CD14-positive monocyte (primary cell): ENCODE measurements around the gene RPL27A. TPM values are rescaled to one million over a fixed set of nuclear protein-coding genes. Genes with fewer than 3 reads are reported as not detected.
A peak's percentile ranks its signal among the peaks of the same experiment; 100 is the strongest.

ENCODE experiments used
- DNase-seq, 3 donors: peaks; one replicate each; pipeline ENCODE4 v3.0.0-alpha.2; 2011 to 2022
- H2AFZ ChIP-seq: 2 replicates; pipeline ENCODE4 v1.6.0; 2012; ENCODE audit warnings: mild to moderate bottlenecking, low read depth, low read length, inconsistent platforms; ENCODE audit not compliant: insufficient read depth, poor library complexity, severe bottlenecking
- H3K27ac ChIP-seq, 2 donors: 1 replicate in 1 of 2; 2 replicates in 1 of 2; pipeline ENCODE4 v1.5.1; 2012 to 2013; ENCODE audit warnings: low read length in 2 of 2, control low read depth in 1 of 2, inconsistent platforms in 1 of 2, low read depth in 1 of 2, mild to moderate bottlenecking in 1 of 2
- H3K27me3 ChIP-seq, 2 donors: one replicate each; pipeline versions ENCODE4 v1.6.0 to v1.6.1; 2011 to 2013; ENCODE audit warnings: low read length in 2 of 2; ENCODE audit not compliant: control insufficient read depth in 2 of 2, insufficient read depth in 2 of 2
- H3K36me3 ChIP-seq, 2 donors: replicated peaks in 1 of 2; 1 replicate in 1 of 2; 2 replicates in 1 of 2; pipeline versions ENCODE4 v1.5.1 to v1.6.1; 2012 to 2013; ENCODE audit warnings: low read length in 2 of 2, control low read depth in 1 of 2, inconsistent platforms in 1 of 2, mild to moderate bottlenecking in 1 of 2; ENCODE audit not compliant: insufficient read depth in 2 of 2, control insufficient read depth in 1 of 2
- H3K4me1 ChIP-seq, 2 donors: 1 replicate in 1 of 2; 2 replicates in 1 of 2; pipeline versions ENCODE4 v1.5.1 to v1.6.1; 2012 to 2013; ENCODE audit warnings: low read length in 2 of 2, control low read depth in 1 of 2, inconsistent platforms in 1 of 2, mild to moderate bottlenecking in 1 of 2, moderate library complexity in 1 of 2; ENCODE audit not compliant: insufficient read depth in 2 of 2, control insufficient read depth in 1 of 2
- H3K4me2 ChIP-seq: replicated peaks from 2 replicates; pipeline ENCODE3; 2012; ENCODE audit warnings: low read length, moderate library complexity, mild to moderate bottlenecking; ENCODE audit not compliant: poor library complexity, severe bottlenecking; ENCODE audit errors: extremely low read depth
- H3K4me3 ChIP-seq, 3 experiments: fragments of 200-600 bp in 1 of 3; sonication (generic) in 1 of 3; replicated peaks in 1 of 3; 1 replicate in 2 of 3; 2 replicates in 1 of 3; pipeline ENCODE4 v1.5.1; 2011 to 2013; ENCODE audit warnings: low read length in 3 of 3, mild to moderate bottlenecking in 3 of 3, control low read depth in 2 of 3, low read depth in 2 of 3, inconsistent platforms in 1 of 3, moderate library complexity in 1 of 3
- H3K79me2 ChIP-seq: 2 replicates; pipeline ENCODE4 v1.6.0; 2012; ENCODE audit warnings: mild to moderate bottlenecking, control low read depth, inconsistent platforms, low read length, moderate library complexity; ENCODE audit not compliant: insufficient read depth
- H3K9ac ChIP-seq: 2 replicates; pipeline ENCODE4 v1.6.0; 2017; ENCODE audit warnings: low read length, mild to moderate bottlenecking; ENCODE audit not compliant: insufficient read depth, poor library complexity, severe bottlenecking
- H3K9me3 ChIP-seq, 2 donors: replicated peaks in 1 of 2; 1 replicate in 1 of 2; 2 replicates in 1 of 2; pipeline versions ENCODE4 v1.5.1 to v1.6.1; 2012 to 2013; ENCODE audit warnings: low read length in 2 of 2, control low read depth in 1 of 2; ENCODE audit not compliant: control insufficient read depth in 1 of 2, insufficient read depth in 1 of 2
- H4K20me1 ChIP-seq: 2 replicates; pipeline ENCODE4 v1.6.0; 2012; ENCODE audit warnings: mild to moderate bottlenecking, low read length, control low read depth, moderate library complexity; ENCODE audit not compliant: insufficient read depth
- H3K27ac Mint-ChIP-seq, 7 donors: one replicate each; pipeline ENCODE4 v1.8.0; 2020; ENCODE audit warnings: mild to moderate bottlenecking in 7 of 7, mixed read lengths in 7 of 7, moderate library complexity in 6 of 7, inconsistent platforms in 2 of 7
- H3K27me3 Mint-ChIP-seq, 3 donors: one replicate each; pipeline ENCODE4 v1.8.0; 2021 to 2022; ENCODE audit warnings: low read depth in 3 of 3, mild to moderate bottlenecking in 3 of 3, mixed read lengths in 3 of 3, moderate library complexity in 3 of 3, inconsistent platforms in 1 of 3
- H3K36me3 Mint-ChIP-seq, 2 donors: one replicate each; pipeline ENCODE4 v1.8.0; 2020; ENCODE audit warnings: mixed read lengths in 2 of 2, inconsistent platforms in 1 of 2, mild to moderate bottlenecking in 1 of 2
- H3K4me1 Mint-ChIP-seq: one replicate; pipeline ENCODE4 v1.8.0; 2020; ENCODE audit warnings: mild to moderate bottlenecking, mixed read lengths
- H3K4me3 Mint-ChIP-seq, 2 donors: one replicate each; pipeline ENCODE4 v1.8.0; 2020; ENCODE audit warnings: mild to moderate bottlenecking in 2 of 2, mixed read lengths in 2 of 2, moderate library complexity in 1 of 2
- H3K9me3 Mint-ChIP-seq, 7 donors: one replicate each; pipeline ENCODE4 v1.8.0; 2020 to 2022; ENCODE audit warnings: mixed read lengths in 7 of 7, mild to moderate bottlenecking in 6 of 7, moderate library complexity in 6 of 7, inconsistent platforms in 2 of 7
- WGBS: methylation state at CpG from one replicate; pipeline ENCODE4 v1.1.5; 2013; ENCODE audit warnings: missing lambda C conversion rate; ENCODE audit not compliant: insufficient coverage; 5-methylcytosine and 5-hydroxymethylcytosine counted together
- intact Hi-C, 2 donors: fragments of 100-400 bp; cut with micrococcal nuclease; formaldehyde crosslinking; loops; one replicate each; pipeline versions ENCODE4 v1.15.0 to v1.15.1; 2023
- polyA plus RNA-seq, 3 donors: library from polyadenylated mRNA; depleted of rRNA in 1 of 3; unstranded in 2 of 3; stranded (reverse) in 1 of 3; fragments of 300-500 nt in 2 of 3; fragments of >200 nt in 1 of 3; fragmentation: Illumina TruSeq in 2 of 3; gene quantifications; 1 replicate in 2 of 3; 2 replicates in 1 of 3; pipeline ENCODE4 v1.2.3, GENCODE V29; 2012 to 2021
- TF ChIP-seq, protein P1 (sequence below): fragments of 200-600 bp; IDR thresholded peaks from one replicate; pipeline ENCODE4 v1.8.0; 2022; ENCODE audit warnings: antibody characterized with exemption, mild to moderate bottlenecking

Gene RPL27A
- polyA plus RNA-seq, 3 donors, result 572 to 1,233 (median 1,091) TPM

DNA sequence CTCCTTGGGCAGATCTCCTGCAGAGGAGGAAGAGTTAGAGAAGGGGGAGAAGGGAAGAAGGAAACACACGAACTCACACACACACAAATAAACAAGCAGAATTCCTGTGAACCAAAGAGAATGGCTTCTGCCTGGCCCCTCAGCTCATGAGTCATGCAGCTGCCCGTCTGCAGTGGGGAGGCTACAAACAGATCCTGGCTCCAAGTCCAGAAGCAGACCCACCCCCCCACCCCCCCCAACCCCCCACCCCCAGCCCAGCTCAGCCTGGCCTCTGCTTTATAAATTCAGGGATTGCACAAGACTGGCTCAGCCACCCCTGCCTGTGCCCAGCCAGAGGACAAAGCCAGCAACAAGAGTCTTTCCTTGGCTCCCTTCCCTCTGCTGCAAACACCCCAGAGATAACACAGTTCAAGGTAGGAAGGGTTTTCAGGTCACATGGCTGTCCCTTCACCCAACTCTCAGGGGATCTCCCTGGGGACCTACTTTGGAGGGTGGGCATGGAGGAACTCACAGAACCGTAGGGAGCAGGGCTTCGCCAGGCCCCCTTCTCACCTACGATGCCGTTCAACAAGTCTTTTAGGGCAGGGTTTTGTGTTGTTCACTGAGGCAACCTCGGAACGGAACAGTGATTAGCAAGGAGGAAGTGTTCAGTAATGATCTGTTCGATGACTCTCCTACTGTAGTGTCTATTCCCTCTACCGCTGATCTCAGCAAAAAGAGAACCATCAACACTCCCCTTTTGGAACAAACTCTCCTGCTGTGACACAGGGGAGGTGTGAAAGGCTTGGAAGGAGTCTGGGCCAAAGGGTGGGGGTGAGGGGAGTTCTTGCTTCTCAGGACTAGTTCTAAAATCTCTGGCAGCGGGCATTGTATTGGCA, 35.5 kb downstream of the RPL27A start:
- no peaks in the 10 kb centered on the region for H3K27me3 ChIP-seq
- TF ChIP-seq, protein P1, sequence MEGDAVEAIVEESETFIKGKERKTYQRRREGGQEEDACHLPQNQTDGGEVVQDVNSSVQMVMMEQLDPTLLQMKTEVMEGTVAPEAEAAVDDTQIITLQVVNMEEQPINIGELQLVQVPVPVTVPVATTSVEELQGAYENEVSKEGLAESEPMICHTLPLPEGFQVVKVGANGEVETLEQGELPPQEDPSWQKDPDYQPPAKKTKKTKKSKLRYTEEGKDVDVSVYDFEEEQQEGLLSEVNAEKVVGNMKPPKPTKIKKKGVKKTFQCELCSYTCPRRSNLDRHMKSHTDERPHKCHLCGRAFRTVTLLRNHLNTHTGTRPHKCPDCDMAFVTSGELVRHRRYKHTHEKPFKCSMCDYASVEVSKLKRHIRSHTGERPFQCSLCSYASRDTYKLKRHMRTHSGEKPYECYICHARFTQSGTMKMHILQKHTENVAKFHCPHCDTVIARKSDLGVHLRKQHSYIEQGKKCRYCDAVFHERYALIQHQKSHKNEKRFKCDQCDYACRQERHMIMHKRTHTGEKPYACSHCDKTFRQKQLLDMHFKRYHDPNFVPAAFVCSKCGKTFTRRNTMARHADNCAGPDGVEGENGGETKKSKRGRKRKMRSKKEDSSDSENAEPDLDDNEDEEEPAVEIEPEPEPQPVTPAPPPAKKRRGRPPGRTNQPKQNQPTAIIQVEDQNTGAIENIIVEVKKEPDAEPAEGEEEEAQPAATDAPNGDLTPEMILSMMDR, result no peak
- H3K79me2 ChIP-seq, result no peaks in the 10 kb centered on the region
- H3K27ac Mint-ChIP-seq, result peak overlapping the region in 6 of 7 donors; percentile 4 to 65 (median 51)
- H3K36me3 ChIP-seq, result no peaks in the 10 kb centered on the region
- peak overlapping the region; percentile 43 to 82 for H3K4me3 Mint-ChIP-seq
- no peaks in the 10 kb centered on the region for H4K20me1 ChIP-seq
- peak; percentile 17 to 32 (median 31) for DNase-seq
- no CpG with 5 or more reads among the region's 11 CpGs for WGBS
- intact Hi-C loops, result no loop called here
- peak overlapping the region; percentile 28 for H3K9ac ChIP-seq
- peak overlapping the region; percentile 51 for H3K4me2 ChIP-seq
- H2AFZ ChIP-seq, result peak overlapping the region; percentile 78
- no peaks in the 10 kb centered on the region for H3K36me3 Mint-ChIP-seq
- H3K4me1 ChIP-seq, result peaks cover 21 to 30% of the 10 kb centered on the region in 2 donors
- H3K9me3 Mint-ChIP-seq, result peaks cover 0 to 3% (median 0%) of the 10 kb centered on the region in 7 donors
- peaks cover 0 to 3% (median 2%) of the 10 kb centered on the region in 3 donors for H3K27me3 Mint-ChIP-seq
- peaks cover 26% of the 10 kb centered on the region for H3K4me1 Mint-ChIP-seq
- no peaks in the 10 kb centered on the region for H3K9me3 ChIP-seq
- peak overlapping the region in 1 of 3 experiments; percentile 30 for H3K4me3 ChIP-seq
- peak overlapping the region in 1 of 2 donors; percentile 60 for H3K27ac ChIP-seq

DNA sequence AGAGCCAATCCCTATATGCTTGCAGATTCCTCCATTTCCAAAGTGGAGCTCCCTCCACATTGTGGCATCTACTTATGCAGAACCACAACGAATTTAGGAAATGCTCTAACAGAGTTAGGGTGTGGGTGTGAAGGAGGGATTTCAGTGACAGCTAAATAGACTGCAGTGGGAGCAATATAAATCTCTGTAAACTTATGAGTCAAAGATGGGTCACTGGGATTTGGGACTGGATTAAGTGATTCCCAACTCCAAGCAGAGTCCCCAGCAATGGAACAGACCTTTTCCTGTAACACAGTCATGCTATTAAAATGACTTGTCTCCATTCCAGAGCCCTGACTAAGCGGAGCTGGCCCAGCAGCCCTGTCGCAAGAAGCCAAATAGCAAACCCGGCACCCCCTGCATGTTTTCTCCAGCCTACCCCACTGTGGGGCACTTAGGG, 36.6 kb downstream of the RPL27A start:
- H3K9me3 Mint-ChIP-seq, result peaks cover 0 to 2% (median 0%) of the 10 kb centered on the region in 7 donors
- no peak overlapping the region for H3K9ac ChIP-seq

More for the DNA sequence above, 36.6 kb downstream of the RPL27A start:
- Histone ChIP-seq H3K27me3 (no peaks in the 10 kb centered on the region), H3K4me3 (no peak overlapping the region), H3K4me1 (peaks cover 21 to 30% of the 10 kb centered on the region in 2 donors), H4K20me1 (no peaks in the 10 kb centered on the region), H2AFZ (no peak overlapping the region), H3K9me3 (no peaks in the 10 kb centered on the region), H3K27ac (no peak overlapping the region), H3K36me3 (no peaks in the 10 kb centered on the region), H3K4me2 (no peak overlapping the region), H3K79me2 (no peaks in the 10 kb centered on the region)
- H3K27ac Mint-ChIP-seq, result no peak overlapping the region
- peaks cover 26% of the 10 kb centered on the region for H3K4me1 Mint-ChIP-seq
- DNase-seq, result no peak
- TF ChIP-seq, protein P1, result no peak
- H3K36me3 Mint-ChIP-seq, result no peaks in the 10 kb centered on the region
- intact Hi-C loops, result no loop called here
- peaks cover 2 to 3% (median 2%) of the 10 kb centered on the region in 3 donors for H3K27me3 Mint-ChIP-seq
- H3K4me3 Mint-ChIP-seq, result no peak overlapping the region
- WGBS, result no CpG with 5 or more reads among the region's 4 CpGs
